Bronchial epithelial cell (primary cell): Measurements from ENCODE around the gene ETV2. TPM values are rescaled to one million over a fixed set of nuclear protein-coding genes. Genes with fewer than 3 reads are reported as not detected.

Experiments
- DNase-seq: peaks from one replicate; pipeline ENCODE4 v3.0.0-alpha.2; 2010; ENCODE audit warnings: low read depth
- FAIRE-seq: peaks from 2 replicates; lab custom pipeline; 2011; peaks lifted over from hg19 to GRCh38; lab: Jason Lieb, UNC
- H3K27me3 ChIP-seq: 2 replicates; pipeline ENCODE4 v1.5.1; 2011; ENCODE audit warnings: low read length; ENCODE audit not compliant: control insufficient read depth, insufficient read depth
- H3K36me3 ChIP-seq: 2 replicates; pipeline ENCODE4 v1.5.1; 2011; ENCODE audit warnings: low read length; ENCODE audit not compliant: control insufficient read depth, insufficient read depth
- H3K4me3 ChIP-seq: 2 replicates; pipeline ENCODE4 v1.5.1; 2011; ENCODE audit warnings: mild to moderate bottlenecking, low read depth, low read length, control low read depth
- total RNA-seq: library from RNA; depleted of rRNA; stranded (reverse); fragments of >200 nt; gene quantifications from 2 replicates; pipeline ENCODE4 v1.2.1, GENCODE V29; 2014
- TF ChIP-seq, protein P1 (sequence below): IDR thresholded peaks from 2 replicates; pipeline ENCODE4 v1.5.1; 2011; ENCODE audit warnings: mild to moderate bottlenecking, moderate library complexity, low read length, control low read depth, inconsistent platforms; ENCODE audit not compliant: insufficient read depth, severe bottlenecking

Gene ETV2
- total RNA-seq, 1 donor from 2014 or later, result under 0.01 TPM

DNA sequence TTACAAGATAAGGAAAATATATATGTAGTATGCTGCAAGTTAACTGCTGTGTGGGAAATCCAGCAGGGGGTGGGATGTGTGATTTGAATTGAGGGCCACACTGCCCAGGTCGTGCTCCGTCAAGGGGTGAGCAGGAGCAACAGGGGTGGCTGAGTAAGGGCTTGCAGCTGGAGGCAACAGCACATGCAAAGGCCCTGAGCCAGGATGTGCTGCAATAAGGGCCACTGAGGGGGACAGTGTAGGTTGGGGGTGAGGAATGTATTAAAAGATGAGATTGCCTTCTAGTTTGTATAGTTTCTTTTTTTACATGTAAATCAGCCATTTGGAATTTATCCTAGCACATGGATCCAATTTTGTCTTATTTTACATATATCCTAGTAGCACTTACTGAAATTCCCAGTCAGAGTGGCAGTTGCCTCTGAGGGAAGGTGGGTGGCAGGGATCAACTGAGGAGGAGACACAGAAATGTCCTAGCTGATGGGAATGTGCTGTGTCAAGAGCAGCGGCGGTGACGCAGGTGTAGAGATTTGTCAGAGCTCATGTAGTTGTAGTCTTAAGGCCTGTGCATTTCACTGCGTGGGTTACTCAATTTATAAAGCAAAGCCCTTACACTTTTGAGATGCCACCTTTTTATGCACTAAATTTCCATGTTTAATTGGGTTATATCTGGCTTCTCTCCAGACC is 18.1 kb upstream of the ETV2 start:
- no peaks in the 10 kb centered on the region for H3K27me3 ChIP-seq
- FAIRE-seq (no peak), DNase-seq (no peak)
- H3K36me3 ChIP-seq, result peaks cover 2% of the 10 kb centered on the region
- TF ChIP-seq, protein P1, sequence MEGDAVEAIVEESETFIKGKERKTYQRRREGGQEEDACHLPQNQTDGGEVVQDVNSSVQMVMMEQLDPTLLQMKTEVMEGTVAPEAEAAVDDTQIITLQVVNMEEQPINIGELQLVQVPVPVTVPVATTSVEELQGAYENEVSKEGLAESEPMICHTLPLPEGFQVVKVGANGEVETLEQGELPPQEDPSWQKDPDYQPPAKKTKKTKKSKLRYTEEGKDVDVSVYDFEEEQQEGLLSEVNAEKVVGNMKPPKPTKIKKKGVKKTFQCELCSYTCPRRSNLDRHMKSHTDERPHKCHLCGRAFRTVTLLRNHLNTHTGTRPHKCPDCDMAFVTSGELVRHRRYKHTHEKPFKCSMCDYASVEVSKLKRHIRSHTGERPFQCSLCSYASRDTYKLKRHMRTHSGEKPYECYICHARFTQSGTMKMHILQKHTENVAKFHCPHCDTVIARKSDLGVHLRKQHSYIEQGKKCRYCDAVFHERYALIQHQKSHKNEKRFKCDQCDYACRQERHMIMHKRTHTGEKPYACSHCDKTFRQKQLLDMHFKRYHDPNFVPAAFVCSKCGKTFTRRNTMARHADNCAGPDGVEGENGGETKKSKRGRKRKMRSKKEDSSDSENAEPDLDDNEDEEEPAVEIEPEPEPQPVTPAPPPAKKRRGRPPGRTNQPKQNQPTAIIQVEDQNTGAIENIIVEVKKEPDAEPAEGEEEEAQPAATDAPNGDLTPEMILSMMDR, result no peak
- no peak overlapping the region for H3K4me3 ChIP-seq

DNA sequence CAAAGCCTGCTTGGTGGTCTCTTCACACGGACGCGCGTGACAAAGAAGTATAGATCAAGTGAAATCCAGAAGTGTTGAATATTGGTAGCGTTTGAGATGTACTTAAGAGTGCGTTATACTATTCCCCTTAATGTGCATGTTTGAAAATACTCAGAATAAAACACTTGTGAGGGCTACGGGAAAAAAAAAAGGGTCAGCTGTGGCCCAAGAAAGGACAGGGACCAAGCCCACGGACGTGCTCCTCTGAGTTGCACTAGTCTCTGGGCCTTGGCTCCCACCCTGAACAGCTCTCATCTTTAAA is 13.3 kb upstream of the ETV2 start:
- H3K27me3 ChIP-seq, result no peaks in the 10 kb centered on the region

GRCh38 chr19:35628565-35629331 is 12.8 kb upstream of the ETV2 start, which contains the start of gene RBM42:
Gene RBM42 (plus strand): TSS chr19:35629036. CDS start chr19:35629154, 118 bp downstream.
- TF ChIP-seq, protein P1, result no peak
- Histone ChIP-seq H3K4me3 (peak within 1 kb of the TSS; percentile 57), H3K27me3 (no peaks in the 10 kb centered on the region), H3K36me3 (peaks cover 17% of the 10 kb centered on the region)
- peak; percentile 95 for DNase-seq
- FAIRE-seq, result no peak

More for the DNA sequence above, 13.3 kb upstream of the ETV2 start:
- Histone ChIP-seq H3K36me3 (peaks cover 17% of the 10 kb centered on the region), H3K4me3 (peak overlapping the region; percentile 57)
- DNase-seq (no peak), FAIRE-seq (no peak)
- TF ChIP-seq, protein P1, result no peak

GRCh38 chr19:35629332-35629633 is 12.3 kb upstream of the ETV2 start:
- DNase-seq (no peak), FAIRE-seq (no peak)
- Histone ChIP-seq H3K4me3 (peak overlapping the region; percentile 57), H3K27me3 (no peaks in the 10 kb centered on the region), H3K36me3 (peaks cover 22% of the 10 kb centered on the region)
- TF ChIP-seq, protein P1, result no peak

DNA sequence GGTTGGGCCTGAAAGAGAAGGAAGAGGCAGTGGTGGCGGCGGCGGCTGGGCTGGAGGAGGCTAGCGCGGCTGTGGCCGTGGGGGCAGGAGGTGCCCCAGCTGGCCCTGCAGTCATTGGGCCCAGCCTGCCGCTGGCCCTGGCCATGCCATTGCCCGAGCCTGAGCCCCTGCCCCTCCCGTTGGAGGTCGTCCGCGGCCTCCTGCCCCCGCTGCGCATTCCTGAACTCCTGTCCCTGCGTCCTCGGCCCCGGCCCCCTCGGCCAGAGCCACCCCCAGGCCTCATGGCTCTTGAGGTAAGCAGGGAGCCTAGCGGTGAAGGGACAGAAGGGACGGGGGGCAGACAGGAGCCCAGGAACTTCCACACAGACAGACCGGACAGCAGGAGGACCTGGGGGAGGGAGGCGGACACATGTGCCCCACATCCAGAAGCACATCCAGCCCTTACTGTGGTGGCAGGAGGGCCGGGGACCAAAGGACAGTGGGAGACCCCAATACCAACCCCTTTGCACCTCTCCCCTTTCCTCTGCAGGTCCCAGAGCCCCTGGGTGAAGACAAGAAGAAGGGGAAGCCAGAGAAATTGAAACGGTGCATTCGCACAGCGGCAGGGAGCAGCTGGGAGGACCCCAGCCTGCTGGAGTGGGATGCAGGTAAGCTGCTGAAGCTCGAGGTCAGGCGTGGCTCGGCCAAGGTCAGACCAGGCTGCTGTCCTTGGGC is 7.7 kb upstream of the ETV2 start:
- TF ChIP-seq, protein P1, result no peak
- peaks cover 30% of the 10 kb centered on the region for H3K36me3 ChIP-seq
- DNase-seq, result no peak
- no peak for FAIRE-seq
- H3K4me3 ChIP-seq, result no peak overlapping the region
- H3K27me3 ChIP-seq, result no peaks in the 10 kb centered on the region
